Omental fat pad (tissue), 4 donors: ENCODE results near the gene SMC4. TPM values are rescaled to one million over a fixed set of nuclear protein-coding genes. Genes with fewer than 3 reads are reported as not detected.

ENCODE experiments used
- ATAC-seq: fragments of 150-250 bp; one replicate; pipeline ENCODE4 v1.9.1; 2016; ENCODE audit warnings: mild to moderate bottlenecking, moderate library complexity; ENCODE audit not compliant: low FRiP score
- DNase-seq: peaks from one replicate; pipeline ENCODE4 v3.0.0-alpha.2; 2019; ENCODE audit warnings: low spot score
- total RNA-seq, 4 donors: library from RNA; depleted of rRNA; stranded (reverse); fragments of >200 nt; gene quantifications; one replicate each; pipeline ENCODE4 v1.1.0, GENCODE V29; 2016
- TF ChIP-seq, protein P1 (sequence below), 3 donors: fragments of 450-650 bp; IDR thresholded peaks; one replicate each; pipeline ENCODE4 v1.5.1; 2016 to 2017; ENCODE audit warnings: antibody characterized with exemption in 3 of 3, mild to moderate bottlenecking in 3 of 3, moderate library complexity in 2 of 3

Gene SMC4
- total RNA-seq, 4 donors from 2014 or later: 12.7 to 33.1 (median 16.7) TPM

DNA sequence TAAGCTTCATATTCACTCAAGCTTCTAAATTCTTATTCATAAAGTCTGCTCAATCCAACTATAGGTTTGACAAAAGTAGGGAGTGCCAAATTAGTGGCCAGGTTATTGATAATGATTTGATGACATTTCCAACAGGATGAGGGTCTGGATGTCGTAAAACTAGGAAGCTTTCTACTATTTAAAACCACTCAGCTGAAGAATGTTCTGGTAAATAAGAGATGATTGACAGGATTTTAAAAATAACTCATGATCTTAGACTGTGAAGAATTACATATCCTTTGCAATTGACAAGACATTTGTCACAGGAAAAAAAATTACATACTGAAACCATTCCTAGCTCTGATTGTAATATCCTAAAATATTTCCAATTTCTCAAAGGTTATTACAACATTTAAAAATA lies 65.5 kb downstream of the SMC4 start:
- no peak for ATAC-seq
- TF ChIP-seq, protein P1, sequence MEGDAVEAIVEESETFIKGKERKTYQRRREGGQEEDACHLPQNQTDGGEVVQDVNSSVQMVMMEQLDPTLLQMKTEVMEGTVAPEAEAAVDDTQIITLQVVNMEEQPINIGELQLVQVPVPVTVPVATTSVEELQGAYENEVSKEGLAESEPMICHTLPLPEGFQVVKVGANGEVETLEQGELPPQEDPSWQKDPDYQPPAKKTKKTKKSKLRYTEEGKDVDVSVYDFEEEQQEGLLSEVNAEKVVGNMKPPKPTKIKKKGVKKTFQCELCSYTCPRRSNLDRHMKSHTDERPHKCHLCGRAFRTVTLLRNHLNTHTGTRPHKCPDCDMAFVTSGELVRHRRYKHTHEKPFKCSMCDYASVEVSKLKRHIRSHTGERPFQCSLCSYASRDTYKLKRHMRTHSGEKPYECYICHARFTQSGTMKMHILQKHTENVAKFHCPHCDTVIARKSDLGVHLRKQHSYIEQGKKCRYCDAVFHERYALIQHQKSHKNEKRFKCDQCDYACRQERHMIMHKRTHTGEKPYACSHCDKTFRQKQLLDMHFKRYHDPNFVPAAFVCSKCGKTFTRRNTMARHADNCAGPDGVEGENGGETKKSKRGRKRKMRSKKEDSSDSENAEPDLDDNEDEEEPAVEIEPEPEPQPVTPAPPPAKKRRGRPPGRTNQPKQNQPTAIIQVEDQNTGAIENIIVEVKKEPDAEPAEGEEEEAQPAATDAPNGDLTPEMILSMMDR (IDR thresholded peaks at IDR 0.05): no peak
- DNase-seq: no peak

DNA sequence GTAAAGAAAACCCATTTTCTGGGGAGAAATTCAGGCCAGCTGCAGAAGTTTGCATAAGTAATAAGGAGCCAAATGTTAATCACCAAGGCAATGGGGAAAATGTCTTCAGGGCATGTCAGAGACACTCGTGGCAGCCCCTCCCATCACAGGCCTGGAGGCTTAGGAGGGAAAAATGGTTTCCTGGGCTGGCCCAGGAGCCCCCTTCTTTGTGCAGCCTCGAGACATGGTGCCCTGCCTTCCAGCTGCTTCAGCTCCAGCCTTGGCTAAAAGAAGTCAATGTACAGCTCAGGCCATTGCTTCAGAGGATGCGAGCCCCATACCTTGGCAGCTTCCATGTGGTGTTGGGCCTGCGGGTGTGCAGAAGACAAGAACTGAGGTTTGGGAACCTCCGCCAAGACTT lies 70.7 kb downstream of the SMC4 start:
- TF ChIP-seq, protein P1 (IDR thresholded peaks at IDR 0.05): no peak
- DNase-seq: no peak
- no peak for ATAC-seq

DNA sequence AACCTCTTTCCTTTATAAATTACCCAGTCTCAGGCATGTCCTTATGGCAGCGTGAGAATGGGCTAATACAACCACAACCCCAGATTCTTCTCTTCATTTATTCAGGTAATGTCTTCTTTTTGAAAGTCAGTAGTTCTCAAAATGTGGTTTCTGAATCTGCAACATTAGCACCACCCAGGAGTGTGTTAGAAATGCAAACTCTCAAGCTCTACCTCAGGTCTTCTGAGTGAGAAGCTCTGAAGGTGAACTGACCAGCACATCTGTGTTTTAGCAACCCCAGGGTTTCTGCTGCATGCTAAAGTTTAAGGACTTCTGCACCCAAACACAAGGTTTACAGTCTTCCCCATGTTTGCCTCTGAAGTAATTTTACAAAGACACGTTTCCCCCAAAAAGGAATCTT lies 72.4 kb downstream of the SMC4 start:
- TF ChIP-seq, protein P1 (IDR thresholded peaks at IDR 0.05): no peak
- no peak for ATAC-seq
- no peak for DNase-seq

DNA sequence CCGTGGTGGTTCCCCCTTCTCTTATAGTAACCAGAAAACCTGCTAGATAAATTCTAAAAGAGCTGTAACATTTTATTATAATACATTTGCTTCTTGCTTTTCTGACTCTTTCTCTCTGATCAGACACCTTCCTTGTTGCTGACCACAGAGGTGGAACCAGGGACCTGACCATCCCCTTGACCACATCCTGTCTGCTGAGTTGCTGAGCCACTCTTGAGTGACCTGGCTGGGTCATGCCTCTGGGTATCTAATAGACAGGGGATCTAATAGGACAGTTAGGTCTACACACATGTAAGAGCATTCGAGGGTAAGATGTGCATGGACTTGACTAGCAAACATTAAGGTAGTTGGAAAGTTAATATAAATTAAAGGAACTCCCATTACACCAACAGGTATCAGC lies 72.9 kb downstream of the SMC4 start:
- ATAC-seq: no peak

DNA sequence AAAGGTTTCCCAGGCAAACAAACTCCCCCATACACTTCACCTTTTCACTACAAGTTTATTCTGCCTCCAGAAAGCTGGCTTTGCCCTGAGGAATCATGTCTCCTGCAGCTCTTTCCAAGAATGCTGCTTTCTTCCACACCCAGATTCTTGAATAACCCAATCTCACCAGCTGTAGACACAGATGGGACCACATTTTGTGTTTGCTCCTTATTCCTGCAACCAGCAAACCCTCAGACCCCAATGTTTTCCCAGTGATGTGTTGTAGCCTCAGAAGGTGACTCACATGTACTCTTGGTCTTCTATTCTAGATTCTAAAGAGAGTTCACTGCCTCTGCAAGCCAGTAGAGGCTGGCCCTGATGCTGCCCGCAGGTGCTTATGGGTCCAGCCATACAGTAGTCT lies 73.8 kb downstream of the SMC4 start:
- TF ChIP-seq, protein P1 (IDR thresholded peaks at IDR 0.05): no peak
- no peak for DNase-seq
- ATAC-seq: no peak

More for the DNA sequence above, 72.9 kb downstream of the SMC4 start:
- DNase-seq: no peak
- TF ChIP-seq, protein P1 (IDR thresholded peaks at IDR 0.05): no peak

DNA sequence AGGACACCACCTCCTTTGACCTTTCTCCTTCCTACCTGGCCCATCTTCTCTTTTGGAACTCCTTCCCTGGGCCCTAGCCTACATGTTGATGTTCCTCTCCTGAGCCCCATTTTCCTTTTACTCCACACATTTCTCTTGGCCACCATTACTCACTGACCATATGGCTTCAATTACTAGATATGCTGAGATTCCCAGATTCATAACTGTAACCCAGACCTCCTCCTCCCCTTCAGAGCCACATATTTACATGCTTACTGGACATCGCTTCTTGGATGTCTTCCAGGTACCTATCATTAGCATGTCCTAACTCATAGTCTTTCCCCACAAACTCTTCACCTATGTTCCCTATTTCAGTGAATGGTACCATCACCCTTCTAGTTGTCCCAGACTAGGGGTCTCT lies 74.5 kb downstream of the SMC4 start:
- TF ChIP-seq, protein P1 (IDR thresholded peaks at IDR 0.05): no peak
- no peak for DNase-seq
- ATAC-seq: no peak

DNA sequence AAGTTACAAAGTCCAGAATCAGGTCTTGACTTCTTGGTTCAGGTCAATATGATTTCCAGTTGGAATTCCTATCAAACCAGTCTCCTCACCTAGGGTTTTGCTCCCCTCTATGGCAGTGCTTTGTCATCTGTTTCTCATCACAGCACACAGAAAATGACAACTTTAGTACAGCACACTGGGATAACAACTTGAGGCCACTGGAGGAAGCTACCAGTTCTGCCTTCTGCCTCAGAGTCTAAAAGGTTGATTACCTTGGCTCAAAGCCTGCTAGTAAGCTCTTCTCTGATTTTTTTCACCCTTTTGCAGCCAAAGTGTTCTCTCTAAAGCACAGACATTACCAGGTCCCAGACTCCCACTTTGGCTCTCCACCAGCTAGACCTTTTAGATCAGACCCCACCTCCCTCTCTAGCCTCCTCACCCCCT lies 75.0 kb downstream of the SMC4 start:
- ATAC-seq (no peak), DNase-seq (no peak)
- TF ChIP-seq, protein P1 (IDR thresholded peaks at IDR 0.05): no peak
